ENCODE data around the gene ADH4.

DNA sequence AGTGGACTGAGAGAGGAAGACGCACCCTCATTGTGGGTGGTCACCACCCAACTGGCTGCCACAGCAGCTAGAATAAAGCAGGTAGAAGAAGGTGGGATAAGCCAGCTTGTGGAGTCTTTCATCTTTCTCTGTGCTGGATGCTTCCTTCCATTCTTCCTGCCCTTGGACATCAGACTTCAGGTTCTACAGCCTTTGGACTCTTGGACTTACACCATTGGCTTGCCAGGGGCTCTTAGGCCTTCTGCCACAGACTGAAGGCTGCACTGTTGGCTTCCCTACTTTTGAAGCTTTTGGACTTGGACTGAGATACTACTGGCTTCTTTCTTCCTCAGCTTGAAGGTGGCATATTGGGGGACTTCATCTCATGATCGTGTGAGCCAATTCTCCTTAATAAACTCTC, 41.5 kb upstream of the ADH4 start:
- TF ChIP-seq, protein P1, sequence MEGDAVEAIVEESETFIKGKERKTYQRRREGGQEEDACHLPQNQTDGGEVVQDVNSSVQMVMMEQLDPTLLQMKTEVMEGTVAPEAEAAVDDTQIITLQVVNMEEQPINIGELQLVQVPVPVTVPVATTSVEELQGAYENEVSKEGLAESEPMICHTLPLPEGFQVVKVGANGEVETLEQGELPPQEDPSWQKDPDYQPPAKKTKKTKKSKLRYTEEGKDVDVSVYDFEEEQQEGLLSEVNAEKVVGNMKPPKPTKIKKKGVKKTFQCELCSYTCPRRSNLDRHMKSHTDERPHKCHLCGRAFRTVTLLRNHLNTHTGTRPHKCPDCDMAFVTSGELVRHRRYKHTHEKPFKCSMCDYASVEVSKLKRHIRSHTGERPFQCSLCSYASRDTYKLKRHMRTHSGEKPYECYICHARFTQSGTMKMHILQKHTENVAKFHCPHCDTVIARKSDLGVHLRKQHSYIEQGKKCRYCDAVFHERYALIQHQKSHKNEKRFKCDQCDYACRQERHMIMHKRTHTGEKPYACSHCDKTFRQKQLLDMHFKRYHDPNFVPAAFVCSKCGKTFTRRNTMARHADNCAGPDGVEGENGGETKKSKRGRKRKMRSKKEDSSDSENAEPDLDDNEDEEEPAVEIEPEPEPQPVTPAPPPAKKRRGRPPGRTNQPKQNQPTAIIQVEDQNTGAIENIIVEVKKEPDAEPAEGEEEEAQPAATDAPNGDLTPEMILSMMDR (IDR thresholded peaks at IDR 0.05), result no peak
- no peak for TF ChIP-seq POLR2A (IDR thresholded peaks at IDR 0.05)

Measured in esophagus squamous epithelium (tissue), 4 donors.